Trophoblast cell (in vitro differentiated cells and primary cell): ENCODE measurements around the gene C5orf22.
A peak's percentile ranks its signal among the peaks of the same experiment; 100 is the strongest.

ENCODE experiments used
- DNase-seq, 2 donors: peaks; one replicate each; pipeline ENCODE4 v3.0.0-alpha.2; 2016
- H2AFZ ChIP-seq: 2 replicates; pipeline ENCODE4 v1.6.1; 2013; ENCODE audit warnings: low read length, moderate library complexity, mild to moderate bottlenecking; ENCODE audit not compliant: insufficient read depth, poor library complexity
- H2AK5ac ChIP-seq: 2 replicates; pipeline ENCODE4 v1.6.1; 2013; ENCODE audit warnings: mild to moderate bottlenecking, low read length
- H2BK120ac ChIP-seq: 2 replicates; pipeline ENCODE4 v1.6.1; 2013; ENCODE audit warnings: low read length, mild to moderate bottlenecking, moderate library complexity; ENCODE audit not compliant: insufficient read depth, poor library complexity
- H2BK12ac ChIP-seq: 2 replicates; pipeline ENCODE4 v1.6.1; 2013; ENCODE audit warnings: mild to moderate bottlenecking, low read length, moderate library complexity
- H2BK5ac ChIP-seq: 2 replicates; pipeline ENCODE4 v1.6.1; 2013; ENCODE audit warnings: low read length, low read depth, moderate library complexity, mild to moderate bottlenecking; ENCODE audit not compliant: poor library complexity
- H3K14ac ChIP-seq: 2 replicates; pipeline ENCODE4 v1.6.1; 2013; ENCODE audit warnings: mild to moderate bottlenecking, low read length
- H3K18ac ChIP-seq: 2 replicates; pipeline ENCODE4 v1.6.1; 2013; ENCODE audit warnings: mild to moderate bottlenecking, low read length
- H3K23ac ChIP-seq: 2 replicates; pipeline ENCODE4 v1.6.1; 2013; ENCODE audit warnings: low read length
- H3K27ac ChIP-seq: 2 replicates; pipeline ENCODE4 v1.5.1; 2013; ENCODE audit warnings: low read depth, mild to moderate bottlenecking, inconsistent platforms, low read length, moderate library complexity
- H3K27me3 ChIP-seq: 2 replicates; pipeline ENCODE4 v1.6.1; 2013; ENCODE audit warnings: inconsistent platforms, mild to moderate bottlenecking, low read length, moderate library complexity; ENCODE audit not compliant: insufficient read depth
- H3K36me3 ChIP-seq, 2 experiments: 1 replicate in 1 of 2; 2 replicates in 1 of 2; pipeline ENCODE4 v1.6.1; 2013; ENCODE audit warnings: low read length in 2 of 2, mild to moderate bottlenecking in 2 of 2, moderate library complexity in 1 of 2; ENCODE audit not compliant: insufficient read depth in 2 of 2, control insufficient read depth in 1 of 2
- H3K4ac ChIP-seq: 2 replicates; pipeline ENCODE4 v1.6.1; 2013; ENCODE audit warnings: low read depth, mild to moderate bottlenecking, low read length, moderate library complexity
- H3K4me1 ChIP-seq, 2 experiments: 1 replicate in 1 of 2; 2 replicates in 1 of 2; pipeline ENCODE4 v1.6.1; 2013; ENCODE audit warnings: low read length in 2 of 2, mild to moderate bottlenecking in 2 of 2, moderate library complexity in 1 of 2; ENCODE audit not compliant: insufficient read depth in 2 of 2, control insufficient read depth in 1 of 2
- H3K4me2 ChIP-seq: 2 replicates; pipeline ENCODE4 v1.6.1; 2013; ENCODE audit warnings: inconsistent platforms, mild to moderate bottlenecking, low read length, moderate library complexity
- H3K4me3 ChIP-seq: 2 replicates; pipeline ENCODE4 v1.5.1; 2013; ENCODE audit warnings: mild to moderate bottlenecking, low read depth, low read length, inconsistent platforms
- H3K79me1 ChIP-seq: one replicate; pipeline ENCODE4 v1.6.1; 2013; ENCODE audit warnings: low read length
- H3K79me2 ChIP-seq: 2 replicates; pipeline ENCODE4 v1.6.1; 2013; ENCODE audit warnings: low read length, mild to moderate bottlenecking; ENCODE audit not compliant: control insufficient read depth, insufficient read depth, poor library complexity
- H3K9ac ChIP-seq: 2 replicates; pipeline ENCODE4 v1.6.1; 2013; ENCODE audit warnings: mild to moderate bottlenecking, low read length
- H3K9me3 ChIP-seq: 2 replicates; pipeline ENCODE4 v1.6.1; 2013; ENCODE audit warnings: low read depth, mild to moderate bottlenecking, control low read depth, inconsistent platforms, low read length; ENCODE audit not compliant: insufficient read depth
- H4K12ac ChIP-seq: 2 replicates; pipeline ENCODE4 v1.6.1; 2013; ENCODE audit warnings: low read depth, mild to moderate bottlenecking, low read length, moderate library complexity
- H4K8ac ChIP-seq: 2 replicates; pipeline ENCODE4 v1.6.1; 2013; ENCODE audit warnings: low read depth, mild to moderate bottlenecking, low read length, moderate library complexity
- H4K91ac ChIP-seq: one replicate; pipeline ENCODE4 v1.6.1; 2013; ENCODE audit warnings: low read depth, mild to moderate bottlenecking, low read length, moderate library complexity
- WGBS: extraction: QIAGEN DNeasy Blood & Tissue Kit; methylation state at CpG from one replicate; pipeline ENCODE4 v1.1.7; 2013; ENCODE audit warnings: missing lambda C conversion rate; ENCODE audit not compliant: insufficient read length, insufficient coverage; ENCODE audit errors: extremely low coverage; 5-methylcytosine and 5-hydroxymethylcytosine counted together

The C5orf22 gene

GRCh38 chr5:31534527-31535046 lies 2.5 kb downstream of the C5orf22 start:
- WGBS = no CpG with 5 or more reads among the region's 1 CpG
- H3K9ac ChIP-seq = no peak overlapping the region
- H2BK5ac ChIP-seq = no peak overlapping the region
- no peak for DNase-seq
- H3K36me3 ChIP-seq = peaks cover 2 to 8% of the 10 kb centered on the region in 2 experiments
- H3K9me3 ChIP-seq = no peaks in the 10 kb centered on the region
- no peak overlapping the region for H3K4ac ChIP-seq
- peaks cover 0 to 8% of the 10 kb centered on the region in 2 experiments for H3K4me1 ChIP-seq
- no peak overlapping the region for H2BK12ac ChIP-seq
- peaks cover 2% of the 10 kb centered on the region for H3K79me1 ChIP-seq
- no peak overlapping the region for H2AK5ac ChIP-seq
- no peak overlapping the region for H3K27ac ChIP-seq
- H4K12ac ChIP-seq = no peak overlapping the region
- H4K91ac ChIP-seq = no peak overlapping the region
- no peak overlapping the region for H3K4me3 ChIP-seq
- H2AFZ ChIP-seq = no peak overlapping the region
- no peak overlapping the region for H2BK120ac ChIP-seq
- H3K79me2 ChIP-seq = peaks cover 4% of the 10 kb centered on the region
- H4K8ac ChIP-seq = no peak overlapping the region
- H3K18ac ChIP-seq = no peak overlapping the region
- no peak overlapping the region for H3K14ac ChIP-seq
- no peak overlapping the region for H3K4me2 ChIP-seq
- no peak overlapping the region for H3K23ac ChIP-seq
- H3K27me3 ChIP-seq = no peaks in the 10 kb centered on the region

- Histone ChIP-seq H3K9ac (no peak overlapping the region), H3K4me3 (no peak overlapping the region), H2BK120ac (no peak overlapping the region), H3K14ac (no peak overlapping the region), H3K4ac (no peak overlapping the region), H3K79me1 (peaks cover 2% of the 10 kb centered on the region), H3K79me2 (peaks cover 1% of the 10 kb centered on the region), H2BK12ac (no peak overlapping the region), H3K9me3 (no peaks in the 10 kb centered on the region), H2BK5ac (no peak overlapping the region), H3K18ac (no peak overlapping the region), H2AK5ac (no peak overlapping the region), H3K4me1 (peaks cover 0 to 4% of the 10 kb centered on the region in 2 experiments), H3K23ac (no peak overlapping the region), H2AFZ (no peak overlapping the region), H3K27ac (no peak overlapping the region), H3K36me3 (peaks cover 7 to 17% of the 10 kb centered on the region in 2 experiments), H4K8ac (no peak overlapping the region), H4K91ac (no peak overlapping the region), H4K12ac (no peak overlapping the region), H3K27me3 (no peaks in the 10 kb centered on the region), H3K4me2 (no peak overlapping the region)
- WGBS = no CpG with 5 or more reads among the region's 3 CpGs
- DNase-seq = no peak
Measured at GRCh38 chr5:31536873-31537272, 4.8 kb downstream of the C5orf22 start.

GRCh38 chr5:31537349-31537748 lies 5.2 kb downstream of the C5orf22 start:
- no peak overlapping the region for H2BK12ac ChIP-seq
- H3K27ac ChIP-seq = no peak overlapping the region
- H3K27me3 ChIP-seq = no peaks in the 10 kb centered on the region
- no peaks in the 10 kb centered on the region for H3K79me1 ChIP-seq
- no peaks in the 10 kb centered on the region for H3K79me2 ChIP-seq
- DNase-seq = no peak
- no peaks in the 10 kb centered on the region for H3K9me3 ChIP-seq
- no peak overlapping the region for H4K91ac ChIP-seq
- H3K4me2 ChIP-seq = no peak overlapping the region
- H3K36me3 ChIP-seq = peaks cover 9 to 17% of the 10 kb centered on the region in 2 experiments
- H2BK120ac ChIP-seq = no peak overlapping the region
- H3K9ac ChIP-seq = no peak overlapping the region
- no peak overlapping the region for H4K8ac ChIP-seq
- H4K12ac ChIP-seq = no peak overlapping the region
- no peak overlapping the region for H3K4me3 ChIP-seq
- H3K14ac ChIP-seq = no peak overlapping the region
- no peak overlapping the region for H3K23ac ChIP-seq
- no peak overlapping the region for H2BK5ac ChIP-seq
- H3K18ac ChIP-seq = no peak overlapping the region
- H3K4ac ChIP-seq = no peak overlapping the region
- H3K4me1 ChIP-seq = peaks cover 0 to 4% of the 10 kb centered on the region in 2 experiments
- H2AK5ac ChIP-seq = no peak overlapping the region
- no peak overlapping the region for H2AFZ ChIP-seq

GRCh38 chr5:31537851-31538250 lies 5.8 kb downstream of the C5orf22 start:
- Histone ChIP-seq H2AFZ (no peak overlapping the region), H3K18ac (no peak overlapping the region), H2BK120ac (peak overlapping the region; percentile 60), H3K4me1 (peaks cover 0 to 4% of the 10 kb centered on the region in 2 experiments), H3K79me1 (no peaks in the 10 kb centered on the region), H3K9me3 (no peaks in the 10 kb centered on the region), H3K4me3 (no peak overlapping the region), H3K36me3 (peaks cover 9 to 17% of the 10 kb centered on the region in 2 experiments), H2AK5ac (no peak overlapping the region), H3K4me2 (no peak overlapping the region), H3K23ac (no peak overlapping the region), H3K27ac (no peak overlapping the region), H2BK5ac (no peak overlapping the region), H3K9ac (no peak overlapping the region), H4K91ac (no peak overlapping the region), H3K27me3 (no peaks in the 10 kb centered on the region), H3K4ac (no peak overlapping the region), H4K8ac (no peak overlapping the region), H3K79me2 (no peaks in the 10 kb centered on the region), H4K12ac (no peak overlapping the region), H3K14ac (no peak overlapping the region), H2BK12ac (no peak overlapping the region)
- whole genome bisulfite sequencing = no CpG with 5 or more reads among the region's 4 CpGs
- DNase-seq = no peak
